ENCODE results near the gene PTPRD.

PTPRD gene

GRCh38 chr9:9257999-9258498, 1354.8 kb downstream of the PTPRD start:
- no peak overlapping the region for H3K4me3 ChIP-seq (replicated peaks; ENCODE audit: low read depth, low read length)
- no peak for TF ChIP-seq CTCF (IDR thresholded peaks at IDR 0.05; ENCODE audit: low read depth, low read length, missing control alignments)

GRCh38 chr9:9246726-9247125, 1366.1 kb downstream of the PTPRD start:
- no peak overlapping the region for H3K4me3 ChIP-seq (replicated peaks; ENCODE audit: low read depth, low read length)
- TF ChIP-seq CTCF (IDR thresholded peaks at IDR 0.05; ENCODE audit: low read depth, low read length, missing control alignments): no peak
- no peak for DNase-seq (ENCODE audit: extremely low read depth, low read depth)

More at GRCh38 chr9:9257999-9258498, 1354.8 kb downstream of the PTPRD start:
- DNase-seq (ENCODE audit: extremely low read depth, low read depth): no peak

GRCh38 chr9:9231946-9232345, 1380.9 kb downstream of the PTPRD start:
- H3K4me3 ChIP-seq (replicated peaks; ENCODE audit: low read depth, low read length): no peak overlapping the region
- DNase-seq (ENCODE audit: extremely low read depth, low read depth): no peak
- no peak for TF ChIP-seq CTCF (IDR thresholded peaks at IDR 0.05; ENCODE audit: low read depth, low read length, missing control alignments)

- TF ChIP-seq CTCF (IDR thresholded peaks at IDR 0.05; ENCODE audit: low read depth, low read length, missing control alignments): no peak
Observed at GRCh38 chr9:9229269-9229668, 1383.5 kb downstream of the PTPRD start.

GRCh38 chr9:9223175-9223574, 1389.6 kb downstream of the PTPRD start:
- DNase-seq (ENCODE audit: extremely low read depth, low read depth): no peak
- TF ChIP-seq CTCF (IDR thresholded peaks at IDR 0.05; ENCODE audit: low read depth, low read length, missing control alignments): no peak
- H3K4me3 ChIP-seq (replicated peaks; ENCODE audit: low read depth, low read length): no peak overlapping the region

More at GRCh38 chr9:9229269-9229668, 1383.5 kb downstream of the PTPRD start:
- DNase-seq (ENCODE audit: extremely low read depth, low read depth): no peak
- H3K4me3 ChIP-seq (replicated peaks; ENCODE audit: low read depth, low read length): no peak overlapping the region

GRCh38 chr9:9222730-9223129, 1390.1 kb downstream of the PTPRD start:
- DNase-seq (ENCODE audit: extremely low read depth, low read depth): no peak
- H3K4me3 ChIP-seq (replicated peaks; ENCODE audit: low read depth, low read length): no peak overlapping the region
- TF ChIP-seq CTCF (IDR thresholded peaks at IDR 0.05; ENCODE audit: low read depth, low read length, missing control alignments): no peak

GRCh38 chr9:9216934-9217333, 1395.9 kb downstream of the PTPRD start:
- TF ChIP-seq CTCF (IDR thresholded peaks at IDR 0.05; ENCODE audit: low read depth, low read length, missing control alignments): no peak
- DNase-seq (ENCODE audit: extremely low read depth, low read depth): no peak

More at GRCh38 chr9:9216934-9217333, 1395.9 kb downstream of the PTPRD start:
- H3K4me3 ChIP-seq (replicated peaks; ENCODE audit: low read depth, low read length): no peak overlapping the region
